PFSK-1 (cell line): ENCODE results near the gene ADAM33.

Experiments
- FOXP2 ChIP-seq: optimal IDR thresholded peaks from 2 replicates; pipeline ENCODE3; 2011; ENCODE audit warnings: borderline replicate concordance, control low read depth, inconsistent platforms; ENCODE audit not compliant: insufficient read depth; ENCODE audit errors: extremely low read length, extremely low read depth
- POLR2AphosphoS5 ChIP-seq: IDR thresholded peaks from 2 replicates; pipeline ENCODE4 v1.6.1; 2012; ENCODE audit warnings: low read depth, mild to moderate bottlenecking, control low read depth, low read length, moderate library complexity
- REST ChIP-seq, 2 experiments: IDR thresholded peaks; 2 replicates each; pipeline versions ENCODE4 v1.6.1 to v1.8.0; 2011 to 2012; ENCODE audit warnings: low read depth in 2 of 2, low read length in 2 of 2, control low read depth in 1 of 2, inconsistent platforms in 1 of 2, mild to moderate bottlenecking in 1 of 2, moderate library complexity in 1 of 2; ENCODE audit not compliant: insufficient read depth in 1 of 2
- SIN3A ChIP-seq: IDR thresholded peaks from 2 replicates; pipeline ENCODE4 v1.6.1; 2012; ENCODE audit warnings: mild to moderate bottlenecking, low read length, moderate library complexity, borderline replicate concordance; ENCODE audit not compliant: insufficient read depth
- TAF1 ChIP-seq: IDR thresholded peaks from 2 replicates; pipeline ENCODE4 v1.6.1; 2012; ENCODE audit warnings: low read length, control low read depth, borderline replicate concordance; ENCODE audit not compliant: insufficient read depth

ADAM33 gene

GRCh38 chr20:3689978-3690377 lies 8.2 kb upstream of the ADAM33 start:
- TF ChIP-seq REST (IDR thresholded peaks at IDR 0.05; ENCODE audit: insufficient read depth in 1 of 2, low read depth in 2 of 2, low read length in 2 of 2) (no peak), SIN3A (no peak), FOXP2 (no peak), POLR2AphosphoS5 (no peak), TAF1 (no peak)

GRCh38 chr20:3687655-3688054 lies 5.8 kb upstream of the ADAM33 start:
- TF ChIP-seq SIN3A (no peak), REST (IDR thresholded peaks at IDR 0.05; ENCODE audit: insufficient read depth in 1 of 2, low read depth in 2 of 2, low read length in 2 of 2) (no peak), FOXP2 (no peak), POLR2AphosphoS5 (no peak), TAF1 (no peak)

GRCh38 chr20:3686867-3687321 lies 5.1 kb upstream of the ADAM33 start:
- TF ChIP-seq POLR2AphosphoS5 (no peak), FOXP2 (no peak), TAF1 (no peak), SIN3A (no peak), REST (IDR thresholded peaks at IDR 0.05; ENCODE audit: insufficient read depth in 1 of 2, low read depth in 2 of 2, low read length in 2 of 2) (no peak)

- TF ChIP-seq TAF1 (no peak), REST (IDR thresholded peaks at IDR 0.05; ENCODE audit: insufficient read depth in 1 of 2, low read depth in 2 of 2, low read length in 2 of 2) (no peak)
Observed at GRCh38 chr20:3686421-3686820, 4.6 kb upstream of the ADAM33 start.

- TF ChIP-seq REST (IDR thresholded peaks at IDR 0.05; ENCODE audit: insufficient read depth in 1 of 2, low read depth in 2 of 2, low read length in 2 of 2) (no peak), FOXP2 (no peak), POLR2AphosphoS5 (no peak), TAF1 (no peak), SIN3A (no peak)
Observed at GRCh38 chr20:3685341-3685740, 3.5 kb upstream of the ADAM33 start.
